HG03432 (cell line): ENCODE data around the gene PCED1A.

Experiments used
- ATAC-seq: cut with Tn5 transposase; IDR thresholded peaks from one replicate; pipeline ENCODE4 v1.9.1; 2021; ENCODE audit warnings: mild to moderate bottlenecking, moderate library complexity; ENCODE audit not compliant: unreplicated experiment

The PCED1A gene, protein sequence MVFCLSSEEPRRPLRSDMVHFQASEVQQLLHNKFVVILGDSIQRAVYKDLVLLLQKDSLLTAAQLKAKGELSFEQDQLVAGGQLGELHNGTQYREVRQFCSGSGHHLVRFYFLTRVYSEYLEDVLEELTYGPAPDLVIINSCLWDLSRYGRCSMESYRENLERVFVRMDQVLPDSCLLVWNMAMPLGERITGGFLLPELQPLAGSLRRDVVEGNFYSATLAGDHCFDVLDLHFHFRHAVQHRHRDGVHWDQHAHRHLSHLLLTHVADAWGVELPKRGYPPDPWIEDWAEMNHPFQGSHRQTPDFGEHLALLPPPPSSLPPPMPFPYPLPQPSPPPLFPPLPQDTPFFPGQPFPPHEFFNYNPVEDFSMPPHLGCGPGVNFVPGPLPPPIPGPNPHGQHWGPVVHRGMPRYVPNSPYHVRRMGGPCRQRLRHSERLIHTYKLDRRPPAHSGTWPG

GRCh38 chr20:2840138-2840966 lies at the start of gene PCED1A, which contains the start of gene VPS16:
TSS of gene PCED1A (minus strand) at chr20:2840655. CDS start at chr20:2839912, 743 bp downstream.
TSS of gene VPS16 (plus strand) at chr20:2840745. CDS start at chr20:2840775, 30 bp downstream.
- ATAC-seq: peak; percentile 95

DNA sequence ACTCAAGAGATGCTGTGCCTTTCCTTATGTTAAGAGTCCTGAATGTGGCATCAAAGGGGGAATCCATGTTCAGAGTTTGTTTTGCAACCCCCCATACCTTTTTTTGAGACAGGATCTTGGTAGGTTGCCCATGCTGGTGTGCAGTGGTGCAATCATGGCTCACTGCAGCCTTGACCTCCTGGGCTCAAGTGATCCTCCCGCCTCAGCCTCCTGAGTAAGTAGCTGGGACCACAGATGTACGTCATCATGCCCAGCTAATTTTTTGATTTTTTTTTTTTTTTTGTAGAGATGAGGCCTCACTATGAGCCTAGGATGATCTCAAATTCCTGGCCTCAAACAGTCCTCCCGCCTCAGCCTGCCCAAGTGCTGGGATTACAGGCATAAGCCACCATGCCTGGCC lies 49.3 kb upstream of the PCED1A start:
- ATAC-seq: no peak

DNA sequence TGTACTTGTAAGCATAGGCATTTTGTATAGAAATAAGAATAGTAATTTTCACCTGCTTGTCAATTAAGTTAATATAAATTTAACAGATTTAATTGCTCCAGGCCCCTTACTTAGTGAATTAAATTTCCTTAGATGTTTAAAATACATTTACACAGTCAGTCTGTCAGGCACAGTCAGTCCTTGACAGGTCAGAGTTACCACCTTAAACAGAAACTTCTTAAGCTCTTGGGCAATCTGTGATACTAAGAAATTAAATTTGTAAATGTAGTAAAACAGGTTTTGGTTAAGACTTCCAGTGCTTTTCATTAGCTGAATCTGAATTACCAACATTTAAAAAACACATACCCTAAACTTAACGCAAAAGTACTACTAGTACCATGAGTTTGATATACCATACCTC lies 48.8 kb upstream of the PCED1A start:
- ATAC-seq: no peak

DNA sequence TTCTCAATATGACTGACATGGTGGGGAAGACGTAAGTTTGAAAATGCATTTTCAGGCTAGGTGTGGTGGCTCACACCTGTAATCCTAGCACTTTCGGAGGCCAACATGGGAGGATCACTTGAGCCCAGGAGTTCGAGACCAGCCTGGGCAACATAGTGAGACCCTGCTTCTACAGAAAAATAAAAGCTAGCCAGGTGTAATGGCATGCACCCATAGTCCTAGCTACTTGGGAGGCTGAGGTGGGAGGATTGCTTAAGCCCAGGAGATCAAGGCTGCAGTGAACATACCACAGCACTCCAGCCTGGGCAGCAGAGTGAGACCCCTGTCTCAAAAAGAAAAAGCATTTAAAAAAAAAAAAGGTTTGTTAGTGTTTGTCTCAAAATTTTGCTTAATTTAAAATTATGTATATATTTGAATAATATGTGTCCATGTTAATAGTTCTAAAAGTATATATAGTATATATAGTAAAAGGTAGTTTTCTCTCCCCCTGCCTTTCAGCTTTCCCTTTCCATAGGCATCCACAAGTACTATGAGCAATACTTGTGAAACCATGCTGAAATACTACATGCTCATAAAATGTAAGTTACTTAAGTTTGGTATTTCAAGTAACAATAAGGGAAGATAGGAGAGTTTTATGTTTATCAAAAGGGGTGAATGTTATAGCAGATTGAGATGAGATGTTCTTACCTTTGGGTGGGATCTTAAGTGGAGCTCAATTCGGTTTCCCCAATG lies 47.9 kb upstream of the PCED1A start:
- ATAC-seq: no peak

- no peak for ATAC-seq
These were observed 47.3 kb upstream of the PCED1A start for GRCh38 chr20:2887715-2888114.

- no peak for ATAC-seq
These were observed 43.5 kb upstream of the PCED1A start for GRCh38 chr20:2883726-2884637.

- ATAC-seq: no peak
These were observed 40.2 kb upstream of the PCED1A start for GRCh38 chr20:2880650-2881049.

DNA sequence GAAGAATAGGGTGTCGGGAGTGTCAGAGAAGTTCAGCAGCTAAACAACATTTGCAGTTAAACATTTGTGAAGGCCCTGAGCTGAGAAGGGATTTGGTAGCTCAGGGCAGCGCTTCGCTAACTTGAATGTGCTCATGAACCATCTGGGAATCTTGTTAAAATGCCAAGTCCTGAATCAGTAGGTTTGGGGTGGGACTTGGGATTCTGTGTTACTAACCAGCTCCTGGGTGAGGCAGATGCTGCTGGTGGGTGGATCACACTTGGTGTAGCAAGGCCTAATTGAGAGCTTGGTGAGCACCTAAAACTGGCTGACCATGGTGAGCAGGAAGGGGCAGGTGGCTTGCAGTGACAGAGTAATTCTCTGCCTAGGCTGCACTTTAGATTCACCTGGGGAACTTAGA lies 38.7 kb upstream of the PCED1A start:
- no peak for ATAC-seq

DNA sequence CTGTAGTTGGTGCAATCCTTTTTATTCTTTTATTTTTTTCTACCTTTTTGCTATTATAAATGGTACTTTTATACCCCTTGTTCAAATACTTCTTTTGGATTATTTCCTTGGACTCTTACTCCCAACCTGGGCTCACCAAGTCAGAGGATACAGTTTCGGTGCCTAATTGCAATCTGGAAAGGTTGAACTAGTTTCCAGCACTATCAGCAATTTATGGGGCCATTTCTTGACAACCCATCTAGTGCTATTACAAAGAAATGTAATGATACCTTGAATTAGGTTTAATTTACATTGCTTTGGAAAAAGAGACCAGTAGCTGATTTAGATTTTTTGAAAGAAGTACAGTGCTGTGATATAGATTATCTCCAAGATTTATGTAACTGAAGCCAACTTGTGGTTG lies 38.1 kb upstream of the PCED1A start:
- ATAC-seq: no peak

GRCh38 chr20:2875690-2876203 lies 35.3 kb upstream of the PCED1A start:
- no peak for ATAC-seq

GRCh38 chr20:2874456-2874855 lies 34.0 kb upstream of the PCED1A start:
- ATAC-seq: no peak

DNA sequence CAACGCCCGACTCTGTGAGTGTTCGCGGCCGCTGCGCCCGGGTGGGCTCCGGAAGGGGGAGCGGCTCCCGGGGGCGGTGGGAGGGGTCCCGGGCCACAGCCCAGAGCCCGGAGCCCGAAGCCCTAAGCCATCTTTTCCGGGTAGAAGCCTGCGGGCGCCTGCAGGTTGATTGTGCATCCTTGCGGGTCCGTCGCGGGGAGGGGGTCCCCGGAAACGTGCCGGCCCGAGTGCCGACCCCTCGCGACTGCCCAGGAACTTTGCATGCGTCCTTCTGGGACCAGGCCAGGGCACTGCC lies 33.2 kb upstream of the PCED1A start:
- peak; percentile 40 for ATAC-seq

- ATAC-seq: peak; percentile 93
These were observed 32.7 kb upstream of the PCED1A start, which contains the start of gene PTPRA for GRCh38 chr20:2873010-2873746. TSS of gene PTPRA (plus strand) at chr20:2873481. CDS start at chr20:2964278, 90,797 bp downstream.

GRCh38 chr20:2872459-2873009 lies 32.1 kb upstream of the PCED1A start:
- ATAC-seq: peak; percentile 32

GRCh38 chr20:2871661-2872458 lies 31.4 kb upstream of the PCED1A start:
- no peak for ATAC-seq

GRCh38 chr20:2871111-2871465 lies 30.6 kb upstream of the PCED1A start:
- ATAC-seq: no peak

GRCh38 chr20:2869381-2869780 lies 28.9 kb upstream of the PCED1A start:
- ATAC-seq: no peak
